ENCODE results near the gene CLSTN2.

The CLSTN2 gene

DNA sequence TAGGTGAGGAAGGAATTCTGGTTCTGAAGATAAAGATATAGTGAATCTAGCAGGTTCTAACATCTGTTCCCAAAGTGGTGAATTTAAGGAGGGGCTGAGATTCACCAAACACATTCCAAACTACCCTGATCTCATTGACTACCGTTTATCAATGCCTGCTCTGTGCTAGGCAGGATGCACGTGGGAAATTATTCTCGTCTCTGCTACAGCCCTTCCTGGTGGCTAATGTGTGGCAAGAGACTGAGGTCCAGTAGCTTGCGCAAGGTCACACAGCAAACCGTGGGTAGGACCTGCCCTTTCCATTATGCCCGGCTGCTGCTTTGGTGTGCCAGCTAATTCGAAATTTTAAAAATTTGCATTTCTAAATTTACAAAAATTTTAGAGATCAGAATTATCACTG lies 533.4 kb downstream of the CLSTN2 start:
- no peak for DNase-seq

GRCh38 chr3:140469491-140469890 lies 534.5 kb downstream of the CLSTN2 start:
- no peak for DNase-seq

- DNase-seq = no peak
Observed at GRCh38 chr3:140470211-140470610, 535.2 kb downstream of the CLSTN2 start.

DNA sequence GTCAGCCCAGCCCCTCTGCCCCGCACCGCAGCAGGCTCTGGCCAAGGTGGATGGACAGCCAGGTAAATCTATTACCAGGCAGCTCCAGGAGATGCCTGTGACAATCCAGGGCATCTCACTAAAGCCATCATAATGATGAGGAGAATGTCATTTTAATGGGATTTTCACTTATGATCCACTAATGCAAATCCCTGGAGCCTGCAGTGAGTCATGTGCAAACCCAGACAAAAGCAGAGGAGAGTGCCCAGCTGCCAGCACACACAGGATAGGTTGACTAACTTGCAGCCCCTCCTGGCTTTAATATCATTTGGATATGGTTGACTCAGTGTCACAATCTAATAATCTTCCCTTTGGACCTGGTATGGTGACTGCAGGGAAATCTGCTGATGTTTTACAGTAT lies 536.0 kb downstream of the CLSTN2 start:
- no peak for DNase-seq

DNA sequence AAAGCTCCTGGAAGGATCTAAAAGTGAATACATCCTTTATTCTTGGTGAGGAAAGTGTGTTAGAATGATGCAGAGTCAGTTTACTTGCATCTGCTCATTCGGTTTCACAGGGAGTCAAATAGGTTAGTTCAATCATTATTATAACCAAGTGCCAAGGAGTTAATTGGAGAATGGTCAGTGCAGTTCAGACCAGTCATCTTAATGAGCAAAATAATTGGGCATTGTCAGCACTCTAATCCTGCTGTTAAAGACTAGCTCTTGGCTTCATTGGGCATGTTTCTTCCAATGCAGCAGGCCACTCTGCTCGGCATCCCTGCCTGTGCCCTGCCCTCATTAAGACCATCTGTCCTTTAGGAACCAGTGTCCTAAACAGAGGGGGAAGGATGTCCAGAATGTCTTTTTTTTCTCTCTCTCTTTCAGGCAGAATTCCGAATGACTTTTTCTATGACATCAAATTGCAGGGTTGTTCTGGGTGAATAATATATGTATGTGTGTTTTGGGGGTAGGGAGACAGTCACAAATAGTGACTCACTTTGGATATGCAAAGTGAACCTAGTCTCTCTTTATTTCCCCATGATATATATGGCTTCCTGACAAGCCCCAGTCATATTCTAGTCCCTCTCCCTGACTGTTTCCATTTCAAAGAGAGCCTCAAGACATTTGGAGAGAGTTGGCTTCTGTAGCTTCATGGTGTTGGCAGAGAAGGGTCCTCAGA lies 537.5 kb downstream of the CLSTN2 start:
- no peak for DNase-seq

DNA sequence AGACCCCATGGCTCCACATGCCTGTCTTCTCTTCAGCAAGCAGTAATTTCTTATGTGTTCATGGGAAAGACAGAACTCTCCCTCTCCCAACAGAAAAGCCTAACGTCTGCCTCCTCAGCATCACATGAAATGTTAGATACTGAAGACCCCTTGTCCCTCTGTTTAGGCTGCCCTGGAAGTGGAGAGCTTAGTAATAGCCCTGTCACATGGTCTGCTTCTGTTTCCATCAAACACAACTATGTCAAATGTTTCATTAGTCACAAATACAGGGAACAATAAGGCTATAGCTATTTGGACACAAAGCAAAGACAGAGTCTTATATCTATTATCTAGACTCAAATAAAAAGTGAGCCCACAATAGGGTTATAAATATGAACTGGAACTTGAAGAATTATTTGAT lies 552.6 kb downstream of the CLSTN2 start:
- no peak for DNase-seq

DNA sequence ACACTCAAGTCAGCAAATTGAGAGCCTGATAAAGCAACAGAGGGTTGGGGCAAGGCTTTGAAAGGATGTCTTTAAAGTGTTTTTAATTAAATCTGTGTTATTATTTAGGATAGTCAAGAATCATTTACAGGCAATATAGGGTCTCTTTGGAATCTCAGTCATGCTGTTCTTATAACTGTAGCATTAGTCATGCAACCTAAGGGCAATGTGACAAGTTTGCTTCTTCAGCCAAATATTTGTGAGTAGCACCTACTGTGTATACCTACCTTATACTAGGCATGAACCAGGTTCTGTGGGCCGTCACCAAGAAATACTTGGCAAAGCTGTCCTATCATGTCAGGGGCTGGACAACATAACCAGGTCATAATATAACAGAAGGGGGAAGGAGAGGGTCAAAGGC lies 558.3 kb downstream of the CLSTN2 start:
- no peak for DNase-seq

DNA sequence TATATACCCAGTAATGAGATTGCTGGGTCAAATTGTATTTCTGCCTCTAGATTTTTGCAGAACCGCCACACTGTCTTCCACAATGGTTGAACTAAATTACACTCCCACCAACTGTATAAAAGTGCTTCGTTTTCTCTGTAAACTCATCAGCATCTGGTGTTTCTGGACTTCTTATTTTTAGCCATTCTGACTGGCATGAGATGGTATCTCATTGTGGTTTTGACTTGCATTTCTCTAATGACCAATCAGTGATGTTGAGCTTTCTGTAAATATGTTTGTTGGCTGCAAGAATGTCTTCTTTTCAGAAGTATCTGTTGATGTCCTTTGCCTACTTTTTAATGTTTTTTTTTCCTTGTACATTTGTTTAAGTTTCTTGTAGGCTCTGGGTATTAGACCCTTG lies 560.0 kb downstream of the CLSTN2 start:
- no peak for DNase-seq

GRCh38 chr3:140497331-140497730 lies 562.3 kb downstream of the CLSTN2 start:
- DNase-seq = no peak

GRCh38 chr3:140499114-140499757 lies 564.3 kb downstream of the CLSTN2 start:
- DNase-seq = no peak

GRCh38 chr3:140500473-140500872 lies 565.5 kb downstream of the CLSTN2 start:
- DNase-seq = no peak

- DNase-seq = no peak
Observed at GRCh38 chr3:140501061-140501769, 566.2 kb downstream of the CLSTN2 start.

DNA sequence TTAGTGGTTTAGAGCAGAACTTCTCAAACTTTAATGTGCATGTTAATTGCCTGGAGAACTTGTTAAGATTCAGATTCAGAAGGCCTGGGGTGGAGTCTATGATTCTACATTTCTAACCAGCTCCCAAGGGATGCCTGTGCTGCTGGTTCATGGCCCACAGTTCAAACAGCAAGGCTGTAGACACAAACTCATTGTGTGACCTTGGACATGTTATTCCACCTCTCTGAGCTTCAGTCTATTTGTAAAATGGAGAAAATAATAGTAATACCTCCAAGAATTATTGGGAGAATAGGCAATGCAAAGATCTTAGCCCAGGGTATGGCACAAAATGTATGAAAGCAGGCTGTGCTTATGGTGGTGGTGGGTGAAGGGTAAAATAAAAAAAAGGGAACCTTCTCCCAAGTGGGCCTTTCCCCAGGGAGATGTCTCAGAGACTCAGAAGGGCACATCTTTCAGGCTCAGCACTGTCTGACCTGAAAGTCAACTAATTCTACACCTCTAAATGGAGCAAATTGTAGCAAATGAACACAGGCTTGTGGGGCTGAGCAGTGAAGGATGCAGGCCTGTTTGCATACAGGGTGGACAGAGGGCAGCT lies 566.9 kb downstream of the CLSTN2 start:
- DNase-seq = no peak

DNA sequence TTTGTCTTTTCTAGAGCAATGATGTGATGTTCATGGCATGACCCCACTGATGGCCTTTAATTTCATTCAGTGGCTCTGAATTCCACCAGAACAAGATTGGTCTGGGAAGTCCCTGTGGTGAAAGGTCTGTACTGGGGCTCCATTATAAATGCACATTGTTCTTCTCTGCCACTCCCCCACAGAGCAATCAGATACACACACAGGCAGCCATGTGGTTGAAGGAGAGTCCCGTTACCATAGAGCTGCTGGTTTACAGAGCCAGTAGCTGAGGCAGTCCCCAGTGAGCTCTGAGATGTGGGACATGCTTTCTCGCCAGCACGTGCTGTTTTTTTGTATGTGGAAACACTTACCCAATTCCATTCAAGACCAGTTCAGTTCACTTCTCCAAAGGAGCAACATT lies 570.2 kb downstream of the CLSTN2 start:
- no peak for DNase-seq

DNA sequence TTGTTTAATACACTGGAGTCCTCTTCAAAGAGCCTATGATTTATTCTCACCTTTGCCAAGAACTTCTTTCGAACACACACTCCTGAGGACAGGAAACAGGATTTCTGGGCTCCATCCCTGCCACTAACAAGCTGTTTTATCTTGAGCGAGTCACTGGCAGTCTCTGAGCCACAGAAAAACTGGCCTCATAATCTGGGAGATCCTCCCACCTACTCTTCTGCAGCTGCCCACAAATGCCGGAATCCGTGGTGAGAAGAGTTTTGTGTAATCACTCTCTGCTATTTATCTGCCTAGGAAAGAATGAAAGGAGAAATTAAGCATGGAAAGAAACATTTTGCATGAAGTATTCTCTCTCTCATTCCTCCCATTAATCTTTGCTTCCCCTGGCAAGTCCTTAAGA lies 570.9 kb downstream of the CLSTN2 start:
- no peak for DNase-seq

DNA sequence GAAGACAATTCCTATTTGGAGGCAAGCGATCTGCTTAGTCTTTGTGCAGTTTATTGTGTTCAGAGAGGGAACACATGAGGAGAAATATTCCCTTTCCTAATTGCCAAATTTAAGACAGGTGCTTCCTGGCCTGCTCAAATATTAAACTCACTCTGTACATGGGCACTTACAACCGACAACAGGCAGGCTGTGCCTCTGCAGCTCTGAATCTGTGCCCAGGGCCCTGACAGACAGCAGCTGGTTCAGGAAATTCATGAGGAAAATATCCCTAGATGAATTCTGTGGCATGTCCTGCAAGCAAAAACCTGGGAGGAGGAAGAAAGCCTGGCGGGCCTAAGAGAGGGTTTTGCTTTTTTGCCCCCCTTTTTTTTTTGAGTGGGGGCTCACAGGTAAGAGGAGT lies 573.6 kb downstream of the CLSTN2 start:
- DNase-seq = no peak

DNA sequence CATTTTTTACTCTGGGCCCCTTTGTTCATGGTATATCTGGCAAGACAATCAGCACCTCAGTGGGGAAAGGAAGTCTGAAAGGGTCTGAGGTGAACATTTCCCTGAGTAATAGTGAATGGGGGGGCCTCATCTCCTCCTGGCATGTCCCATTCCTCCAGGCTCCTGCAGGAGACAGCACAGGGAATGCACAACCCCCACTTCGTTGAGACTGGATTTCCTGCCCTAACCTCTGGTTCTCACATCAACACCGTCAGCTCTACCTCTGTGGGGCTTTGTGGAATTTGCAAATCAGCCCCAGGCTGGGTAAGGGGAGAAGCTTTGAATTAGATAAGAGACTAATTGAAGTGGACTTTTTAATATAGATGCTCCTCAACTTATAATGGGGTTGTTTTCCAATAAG lies 574.5 kb downstream of the CLSTN2 start:
- no peak for DNase-seq

DNA sequence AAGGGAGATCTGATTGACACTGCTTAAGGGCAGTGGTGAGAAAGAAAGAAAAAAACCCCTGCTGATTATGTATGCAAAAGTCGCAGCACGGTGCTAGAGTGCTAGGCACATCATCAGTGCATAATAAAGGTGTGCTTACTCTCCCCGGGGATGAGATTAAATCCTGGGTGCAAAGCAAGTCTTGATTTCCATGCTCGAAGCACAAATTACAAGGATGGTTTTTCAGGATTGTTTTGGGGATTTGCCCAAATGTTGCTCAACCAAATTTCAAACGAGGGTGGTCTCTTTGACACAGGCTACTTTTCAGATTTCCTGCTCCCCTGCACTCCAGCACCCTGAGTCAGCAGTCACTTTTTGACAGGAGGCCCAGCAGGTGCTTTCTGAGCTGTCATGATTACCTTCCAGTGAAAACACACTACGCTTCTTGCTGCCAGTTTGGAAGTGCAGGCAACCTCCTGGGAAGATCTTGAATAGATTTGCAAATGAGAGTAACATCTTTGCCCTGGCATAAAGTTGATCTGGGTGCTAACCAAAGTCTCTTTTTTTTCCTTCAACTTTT lies 575.4 kb downstream of the CLSTN2 start:
- no peak for DNase-seq

DNA sequence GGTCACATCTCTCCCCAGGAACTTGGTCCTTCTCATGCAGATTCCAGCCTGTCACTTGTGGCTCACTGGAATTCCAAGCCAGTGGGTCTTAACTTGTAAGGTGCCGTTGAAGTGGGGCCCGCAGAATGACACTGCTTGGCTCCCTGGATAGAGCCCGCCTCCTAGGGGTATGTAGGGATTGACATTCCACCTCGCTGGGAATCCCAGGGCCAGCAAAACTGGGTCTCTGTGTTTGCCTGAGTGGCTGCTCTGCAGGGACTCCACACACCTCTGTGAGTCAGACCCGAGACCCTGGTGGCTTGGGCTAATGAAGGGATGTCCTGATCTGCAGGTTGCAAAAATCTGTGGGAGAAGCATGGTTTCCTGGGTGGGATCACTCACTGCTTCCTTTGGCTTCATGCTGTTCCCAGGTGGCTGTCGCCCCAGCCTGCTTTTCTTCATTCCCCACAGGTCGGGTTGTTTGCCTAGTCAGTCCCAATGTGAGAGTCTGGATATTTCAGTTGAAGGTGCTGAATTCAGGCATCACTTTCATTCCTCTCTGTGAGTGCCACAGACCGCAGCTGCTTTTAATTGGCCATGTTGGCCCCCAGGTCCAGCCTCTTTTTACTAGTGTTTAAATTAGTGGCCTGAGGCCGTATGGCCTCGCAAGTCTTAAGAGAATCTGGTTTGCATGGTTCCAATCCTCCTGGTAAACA lies 586.9 kb downstream of the CLSTN2 start:
- no peak for DNase-seq

GRCh38 chr3:140522653-140523380 lies 587.8 kb downstream of the CLSTN2 start:
- no peak for DNase-seq

DNA sequence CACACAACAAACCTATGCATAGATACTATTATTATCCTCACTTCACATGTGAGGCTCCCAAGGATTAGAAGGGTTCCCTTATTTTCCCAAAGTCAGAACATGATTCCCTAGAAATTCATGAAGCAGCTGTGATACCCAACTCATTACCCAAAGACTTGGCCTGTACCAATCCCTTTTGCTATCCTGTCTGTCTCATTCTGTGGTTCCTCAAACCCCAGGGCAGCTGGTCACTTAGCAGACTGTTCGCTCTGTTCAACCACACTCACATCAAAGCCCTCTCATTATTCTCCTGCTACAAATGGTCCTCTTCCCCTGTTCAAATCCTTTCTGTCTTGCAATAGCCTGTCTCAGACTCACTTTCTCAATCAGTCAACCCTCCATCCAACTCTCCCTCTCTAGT lies 588.6 kb downstream of the CLSTN2 start:
- DNase-seq = no peak

DNA sequence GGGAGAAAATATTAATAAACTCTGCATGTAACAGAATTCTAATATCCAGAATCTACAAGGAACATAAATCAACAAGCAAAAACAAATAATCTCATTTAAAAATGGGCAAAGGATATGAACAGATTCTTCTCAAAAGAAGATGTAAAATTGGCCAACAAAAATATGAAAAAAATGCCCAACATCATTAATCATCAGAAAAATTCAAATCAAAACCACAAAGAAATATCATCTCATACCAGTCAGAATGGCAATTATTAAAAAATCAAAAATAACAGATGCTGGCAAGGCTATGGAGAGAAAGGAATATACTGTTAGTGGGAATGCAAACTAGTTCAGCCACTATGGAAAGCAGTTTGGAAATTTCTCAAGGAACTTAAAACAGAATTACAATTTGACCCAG lies 592.2 kb downstream of the CLSTN2 start:
- DNase-seq = no peak
